PFSK-1 (cell line): ENCODE results near the gene RBAK.

Experiments used
- FOXP2 ChIP-seq: optimal IDR thresholded peaks from 2 replicates; pipeline ENCODE3; 2011; ENCODE audit warnings: borderline replicate concordance, control low read depth, inconsistent platforms; ENCODE audit not compliant: insufficient read depth; ENCODE audit errors: extremely low read length, extremely low read depth
- POLR2AphosphoS5 ChIP-seq: IDR thresholded peaks from 2 replicates; pipeline ENCODE4 v1.6.1; 2012; ENCODE audit warnings: low read depth, mild to moderate bottlenecking, control low read depth, low read length, moderate library complexity
- REST ChIP-seq, 2 experiments: IDR thresholded peaks; 2 replicates each; pipeline versions ENCODE4 v1.6.1 to v1.8.0; 2011 to 2012; ENCODE audit warnings: low read depth in 2 of 2, low read length in 2 of 2, control low read depth in 1 of 2, inconsistent platforms in 1 of 2, mild to moderate bottlenecking in 1 of 2, moderate library complexity in 1 of 2; ENCODE audit not compliant: insufficient read depth in 1 of 2
- SIN3A ChIP-seq: IDR thresholded peaks from 2 replicates; pipeline ENCODE4 v1.6.1; 2012; ENCODE audit warnings: mild to moderate bottlenecking, low read length, moderate library complexity, borderline replicate concordance; ENCODE audit not compliant: insufficient read depth
- TAF1 ChIP-seq: IDR thresholded peaks from 2 replicates; pipeline ENCODE4 v1.6.1; 2012; ENCODE audit warnings: low read length, control low read depth, borderline replicate concordance; ENCODE audit not compliant: insufficient read depth

The RBAK gene

GRCh38 chr7:5053175-5053574, 7.5 kb downstream of the RBAK start:
- TF ChIP-seq POLR2AphosphoS5 (no peak), TAF1 (no peak), REST (IDR thresholded peaks at IDR 0.05; ENCODE audit: insufficient read depth in 1 of 2, low read depth in 2 of 2, low read length in 2 of 2) (no peak), FOXP2 (no peak), SIN3A (no peak)

GRCh38 chr7:5063698-5064097, 18.0 kb downstream of the RBAK start:
- no peak for TF ChIP-seq TAF1
- no peak for TF ChIP-seq SIN3A
- TF ChIP-seq POLR2AphosphoS5 = no peak
- TF ChIP-seq FOXP2 = no peak
- no peak for TF ChIP-seq REST (IDR thresholded peaks at IDR 0.05; ENCODE audit: insufficient read depth in 1 of 2, low read depth in 2 of 2, low read length in 2 of 2)

GRCh38 chr7:5064391-5065106, 18.9 kb downstream of the RBAK start:
- TF ChIP-seq FOXP2 (no peak), REST (IDR thresholded peaks at IDR 0.05; ENCODE audit: insufficient read depth in 1 of 2, low read depth in 2 of 2, low read length in 2 of 2) (no peak), TAF1 (no peak), POLR2AphosphoS5 (no peak), SIN3A (no peak)

GRCh38 chr7:5065107-5065407, 19.4 kb downstream of the RBAK start:
- no peak for TF ChIP-seq FOXP2
- TF ChIP-seq POLR2AphosphoS5 = no peak
- no peak for TF ChIP-seq REST (IDR thresholded peaks at IDR 0.05; ENCODE audit: insufficient read depth in 1 of 2, low read depth in 2 of 2, low read length in 2 of 2)
- no peak for TF ChIP-seq SIN3A
- TF ChIP-seq TAF1 = no peak
